Stomach (tissue), 4 donors: Measurements from ENCODE around the gene SMAD6.

Source experiments
- CTCF ChIP-seq, 7 experiments: fragments of 450-650 bp in 4 of 7; fragments of 200-600 bp in 3 of 7; sonication (generic) in 3 of 7; IDR thresholded peaks; one replicate each; pipeline ENCODE4 v1.5.1; 2016 to 2019; ENCODE audit warnings: antibody characterized with exemption in 7 of 7, control low read depth in 2 of 7, mild to moderate bottlenecking in 1 of 7
- EP300 ChIP-seq: sonication (generic); formaldehyde crosslinking; IDR thresholded peaks from one replicate; pipeline ENCODE4 v1.6.1; 2017; ENCODE audit warnings: antibody characterized with exemption
- POLR2A ChIP-seq, 4 donors: fragments of 450-650 bp; IDR thresholded peaks; one replicate each; pipeline ENCODE4 v1.6.1; 2016; ENCODE audit warnings: antibody characterized with exemption in 4 of 4, control low read depth in 2 of 4, mild to moderate bottlenecking in 1 of 4, moderate library complexity in 1 of 4

DNA sequence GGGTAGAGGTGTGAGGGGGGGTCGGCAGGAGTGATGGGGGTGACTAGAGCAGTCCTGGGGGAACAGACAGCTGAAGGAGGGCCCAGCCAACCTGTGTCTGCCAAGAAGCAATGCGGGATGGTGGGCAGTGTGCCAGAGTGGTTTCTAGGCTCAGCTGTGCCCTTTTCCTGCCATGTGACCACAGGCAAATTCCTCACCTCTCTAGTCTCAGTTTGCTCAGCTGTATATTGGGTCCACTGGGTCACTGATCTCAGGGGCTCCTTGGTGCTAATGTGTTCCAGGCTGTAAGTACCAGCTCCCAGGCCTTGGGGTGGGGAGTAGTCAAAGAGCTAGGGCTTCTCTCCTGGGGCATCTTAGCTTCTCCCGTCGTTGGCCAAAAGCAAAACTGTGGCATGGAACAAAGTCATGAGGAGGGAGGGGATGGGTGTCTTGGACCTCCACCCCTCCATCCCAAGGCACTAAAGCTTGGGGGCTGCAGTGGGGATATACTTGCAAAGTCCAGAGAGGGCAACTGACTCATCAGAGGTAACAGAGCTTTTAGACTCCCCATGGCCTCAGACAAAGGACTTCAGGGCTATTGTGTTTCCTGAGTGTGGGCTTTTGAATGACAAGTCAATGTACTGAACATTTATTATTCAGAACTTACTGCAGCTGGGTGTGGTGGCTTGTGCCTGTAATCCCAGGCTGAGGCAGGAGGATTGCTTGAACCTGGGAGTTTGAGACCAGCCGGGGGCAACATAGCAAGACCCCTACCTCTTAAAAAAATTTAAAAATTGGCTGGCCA is 20.9 kb downstream of the SMAD6 start:
- no peak for TF ChIP-seq CTCF (IDR thresholded peaks at IDR 0.05)
- TF ChIP-seq EP300, result no peak
- TF ChIP-seq POLR2A (IDR thresholded peaks at IDR 0.05), result no peak
